K562 (cell line): Measurements from ENCODE around the gene ERBB4.

ENCODE experiments used
- BACH1 ChIP-seq: fragments of 200-800 bp; sonication (Bioruptor generic); IDR thresholded peaks from 2 replicates; pipeline ENCODE4 v1.6.1; 2016; ENCODE audit warnings: missing genetic modification characterization, missing compliant biosample characterization
- FOXA1 ChIP-seq: fragments of 450-650 bp; IDR thresholded peaks from 2 replicates; pipeline ENCODE4 v1.6.1; 2016; ENCODE audit warnings: mild to moderate bottlenecking, borderline replicate concordance
- JUNB ChIP-seq: fragments of 450-650 bp; formaldehyde crosslinking; conservative IDR thresholded peaks from 2 replicates; pipeline ENCODE4 v1.4.0; 2020; ENCODE audit warnings: mild to moderate bottlenecking
- NR2C2 ChIP-seq, 2 experiments: fragments of 200-800 bp in 1 of 2; sonication (Bioruptor generic) in 1 of 2; sonication (generic) in 1 of 2; formaldehyde crosslinking in 1 of 2; IDR thresholded peaks; 2 replicates each; pipeline versions ENCODE4 v1.6.1 to v1.8.0; 2016 to 2022; ENCODE audit warnings: mild to moderate bottlenecking in 1 of 2, missing compliant biosample characterization in 1 of 2, missing genetic modification characterization in 1 of 2, missing genetic modification reagents in 1 of 2
- RFX5 ChIP-seq: IDR thresholded peaks from 2 replicates; pipeline ENCODE4 v1.6.1; 2011; ENCODE audit warnings: low read depth, mild to moderate bottlenecking, improper control_type of control experiment, low read length
- ZNF589 ChIP-seq: fragments of 200-800 bp; sonication (Bioruptor generic); IDR thresholded peaks from 2 replicates; pipeline ENCODE4 v1.6.1; 2016; ENCODE audit warnings: low read depth, missing genetic modification characterization, missing compliant biosample characterization
- TF ChIP-seq, protein P1 (sequence below), 2 experiments: fragments of 450-650 bp; formaldehyde crosslinking in 1 of 2; IDR thresholded peaks; 2 replicates each; pipeline versions ENCODE4 v1.4.0 to v1.6.1; 2014 to 2020; ENCODE audit warnings: mild to moderate bottlenecking in 2 of 2, borderline replicate concordance in 1 of 2, low read depth in 1 of 2

DNA sequence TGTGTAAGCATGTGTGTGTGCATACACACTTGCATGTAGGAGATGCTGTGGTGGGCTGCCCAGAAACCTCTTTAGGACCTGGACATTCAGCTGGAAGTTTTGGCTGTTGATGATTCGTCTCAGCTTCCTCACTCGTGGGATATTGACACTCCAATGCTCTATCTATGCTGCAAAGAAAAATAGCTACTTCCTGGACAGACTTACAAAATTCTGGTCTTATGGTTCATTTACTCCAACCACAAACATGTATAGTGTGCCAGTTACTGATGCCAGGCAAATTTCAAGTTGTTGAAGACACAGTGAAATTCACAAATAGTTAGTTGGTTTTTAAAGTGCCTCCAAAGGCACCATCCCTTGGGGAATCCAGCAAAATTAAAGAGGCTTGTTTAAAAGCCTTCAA, 1099.6 kb downstream of the ERBB4 start:
- no peak for TF ChIP-seq JUNB (CRISPR knock-in tag)
- TF ChIP-seq, protein P1, sequence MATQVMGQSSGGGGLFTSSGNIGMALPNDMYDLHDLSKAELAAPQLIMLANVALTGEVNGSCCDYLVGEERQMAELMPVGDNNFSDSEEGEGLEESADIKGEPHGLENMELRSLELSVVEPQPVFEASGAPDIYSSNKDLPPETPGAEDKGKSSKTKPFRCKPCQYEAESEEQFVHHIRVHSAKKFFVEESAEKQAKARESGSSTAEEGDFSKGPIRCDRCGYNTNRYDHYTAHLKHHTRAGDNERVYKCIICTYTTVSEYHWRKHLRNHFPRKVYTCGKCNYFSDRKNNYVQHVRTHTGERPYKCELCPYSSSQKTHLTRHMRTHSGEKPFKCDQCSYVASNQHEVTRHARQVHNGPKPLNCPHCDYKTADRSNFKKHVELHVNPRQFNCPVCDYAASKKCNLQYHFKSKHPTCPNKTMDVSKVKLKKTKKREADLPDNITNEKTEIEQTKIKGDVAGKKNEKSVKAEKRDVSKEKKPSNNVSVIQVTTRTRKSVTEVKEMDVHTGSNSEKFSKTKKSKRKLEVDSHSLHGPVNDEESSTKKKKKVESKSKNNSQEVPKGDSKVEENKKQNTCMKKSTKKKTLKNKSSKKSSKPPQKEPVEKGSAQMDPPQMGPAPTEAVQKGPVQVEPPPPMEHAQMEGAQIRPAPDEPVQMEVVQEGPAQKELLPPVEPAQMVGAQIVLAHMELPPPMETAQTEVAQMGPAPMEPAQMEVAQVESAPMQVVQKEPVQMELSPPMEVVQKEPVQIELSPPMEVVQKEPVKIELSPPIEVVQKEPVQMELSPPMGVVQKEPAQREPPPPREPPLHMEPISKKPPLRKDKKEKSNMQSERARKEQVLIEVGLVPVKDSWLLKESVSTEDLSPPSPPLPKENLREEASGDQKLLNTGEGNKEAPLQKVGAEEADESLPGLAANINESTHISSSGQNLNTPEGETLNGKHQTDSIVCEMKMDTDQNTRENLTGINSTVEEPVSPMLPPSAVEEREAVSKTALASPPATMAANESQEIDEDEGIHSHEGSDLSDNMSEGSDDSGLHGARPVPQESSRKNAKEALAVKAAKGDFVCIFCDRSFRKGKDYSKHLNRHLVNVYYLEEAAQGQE (IDR thresholded peaks at IDR 0.05; ENCODE audit: borderline replicate concordance) = no peak
- TF ChIP-seq, protein P1 (CRISPR knock-in tag; IDR thresholded peaks at IDR 0.05; ENCODE audit: low read depth) = no peak
- TF ChIP-seq NR2C2 (CRISPR knock-in tag; IDR thresholded peaks at IDR 0.05) = no peak
- no peak for TF ChIP-seq NR2C2 (tag; IDR thresholded peaks at IDR 0.05)
- TF ChIP-seq BACH1 = no peak
- no peak for TF ChIP-seq RFX5
- TF ChIP-seq ZNF589 (CRISPR knock-in tag) = no peak
- TF ChIP-seq FOXA1 = no peak
